Measurements from ENCODE around the gene SDCCAG8.

DNA sequence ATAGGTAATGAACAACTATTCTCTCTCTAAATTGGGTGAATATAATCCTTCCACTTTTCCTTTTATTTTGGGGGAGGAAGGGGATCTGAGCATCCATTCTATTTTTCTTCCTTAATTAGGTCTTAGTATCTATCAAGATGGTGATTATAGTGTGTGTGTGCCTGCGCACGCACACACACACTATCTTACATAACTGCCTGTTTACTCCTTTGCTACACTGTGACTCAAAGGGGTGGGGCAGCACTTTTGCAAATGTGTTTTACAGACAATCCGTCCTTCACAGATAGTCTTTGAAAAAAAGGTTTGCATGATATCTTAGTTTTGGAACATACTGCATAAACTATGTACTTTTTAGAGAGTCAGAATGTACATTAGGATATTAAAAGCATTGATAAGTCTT is 191.5 kb downstream of the SDCCAG8 start:
- TF ChIP-seq FOXM1 (IDR thresholded peaks at IDR 0.05; ENCODE audit: borderline replicate concordance) (no peak), ELF4 (IDR thresholded peaks at IDR 0.05) (no peak), LEF1 (IDR thresholded peaks at IDR 0.05; ENCODE audit: borderline replicate concordance) (no peak), CTBP1 (IDR thresholded peaks at IDR 0.05; ENCODE audit: borderline replicate concordance) (no peak), NFRKB (IDR thresholded peaks at IDR 0.05) (no peak), SP1 (IDR thresholded peaks at IDR 0.05) (no peak), FOXK2 (IDR thresholded peaks at IDR 0.05) (no peak)
